Measurements from ENCODE around the gene PRKG1.

The PRKG1 gene

GRCh38 chr10:52249850-52250395 lies 1175.6 kb downstream of the PRKG1 start:
- no peak for DNase-seq

GRCh38 chr10:52250510-52250909 lies 1176.2 kb downstream of the PRKG1 start:
- DNase-seq, result no peak

- DNase-seq, result no peak
Observed at GRCh38 chr10:52252307-52252706, 1178.0 kb downstream of the PRKG1 start.

GRCh38 chr10:52256832-52257691 lies 1182.8 kb downstream of the PRKG1 start:
- peak; percentile 86 for DNase-seq

GRCh38 chr10:52257692-52258075 lies 1183.4 kb downstream of the PRKG1 start:
- DNase-seq, result no peak

- no peak for DNase-seq
Observed at GRCh38 chr10:52258799-52259425, 1184.6 kb downstream of the PRKG1 start.

- no peak for DNase-seq
Observed at GRCh38 chr10:52259426-52259812, 1185.1 kb downstream of the PRKG1 start.

- no peak for DNase-seq
Observed at GRCh38 chr10:52261362-52261761, 1187.1 kb downstream of the PRKG1 start.

- DNase-seq, result no peak
Observed at GRCh38 chr10:52265131-52265926, 1191.0 kb downstream of the PRKG1 start.

GRCh38 chr10:52266858-52267257 lies 1192.6 kb downstream of the PRKG1 start:
- DNase-seq, result no peak

- DNase-seq, result no peak
Observed at GRCh38 chr10:52268790-52269189, 1194.5 kb downstream of the PRKG1 start.

- DNase-seq, result no peak
Observed at GRCh38 chr10:52269233-52269632, 1194.9 kb downstream of the PRKG1 start.

GRCh38 chr10:52276163-52276562 lies 1201.9 kb downstream of the PRKG1 start:
- no peak for DNase-seq

GRCh38 chr10:52276986-52277385 lies 1202.7 kb downstream of the PRKG1 start:
- no peak for DNase-seq

- no peak for DNase-seq
Observed at GRCh38 chr10:52279546-52279945, 1205.3 kb downstream of the PRKG1 start.

GRCh38 chr10:52280051-52280450 lies 1205.8 kb downstream of the PRKG1 start:
- DNase-seq, result no peak

- no peak for DNase-seq
Observed at GRCh38 chr10:52283174-52283573, 1208.9 kb downstream of the PRKG1 start.

- no peak for DNase-seq
Observed at GRCh38 chr10:52284416-52285013, 1210.2 kb downstream of the PRKG1 start.

GRCh38 chr10:52287866-52288265 lies 1213.6 kb downstream of the PRKG1 start:
- DNase-seq, result no peak

- DNase-seq, result no peak
Observed at GRCh38 chr10:52297747-52298146, 1223.5 kb downstream of the PRKG1 start.

- no peak for DNase-seq
Observed at GRCh38 chr10:52300599-52301277, 1226.5 kb downstream of the PRKG1 start.

Data from SHP77 treated with DMSO at 0.1 percent for 48 hours (cell line).